Bone marrow (tissue), 2 donors: ENCODE results near the gene SIPA1L3.
"Not testable (repeated sequence)": the region's sequence is repeated elsewhere in the genome, so short reads cannot be mapped to it uniquely, and the experiment has no call there.

ENCODE experiments used
- DNase-seq, 2 donors: peaks; one replicate each; lab custom pipeline; 2025; lab: John Stamatoyannopoulos, UW

Gene SIPA1L3

GRCh38 chr19:37906869-37907734 is at the start of gene SIPA1L3:
Gene SIPA1L3 (plus strand): TSS chr19:37907208. CDS start chr19:38081566, 174,358 bp downstream.
- DNase-seq: peak; percentile 80 to 92

GRCh38 chr19:37864501-37864900 is 42.5 kb upstream of the SIPA1L3 start:
- no peak for DNase-seq

GRCh38 chr19:37865930-37866329 is 41.1 kb upstream of the SIPA1L3 start:
- DNase-seq: not testable (repeated sequence)

GRCh38 chr19:37867831-37868230 is 39.2 kb upstream of the SIPA1L3 start:
- DNase-seq: no peak

- no peak for DNase-seq
Measured at GRCh38 chr19:37869766-37870340, 37.2 kb upstream of the SIPA1L3 start.

- DNase-seq: no peak
Measured at GRCh38 chr19:37872383-37872782, 34.6 kb upstream of the SIPA1L3 start.

GRCh38 chr19:37874784-37875183 is 32.2 kb upstream of the SIPA1L3 start:
- no peak for DNase-seq

GRCh38 chr19:37876032-37876431 is 31.0 kb upstream of the SIPA1L3 start:
- no peak for DNase-seq

GRCh38 chr19:37877147-37877546 is 29.9 kb upstream of the SIPA1L3 start:
- no peak for DNase-seq

GRCh38 chr19:37885392-37885791 is 21.6 kb upstream of the SIPA1L3 start:
- no peak for DNase-seq

GRCh38 chr19:37886571-37886970 is 20.4 kb upstream of the SIPA1L3 start:
- no peak for DNase-seq

GRCh38 chr19:37893845-37894575 is 13.0 kb upstream of the SIPA1L3 start:
- DNase-seq: no peak

- DNase-seq: no peak
Measured at GRCh38 chr19:37896180-37896579, 10.8 kb upstream of the SIPA1L3 start.

GRCh38 chr19:37899453-37899852 is 7.6 kb upstream of the SIPA1L3 start:
- DNase-seq: no peak

- no peak for DNase-seq
Measured at GRCh38 chr19:37899966-37900365, 7.0 kb upstream of the SIPA1L3 start.

- peak; percentile 10 to 42 for DNase-seq
Measured at GRCh38 chr19:37902668-37903067, 4.3 kb upstream of the SIPA1L3 start.

- DNase-seq: no peak
Measured at GRCh38 chr19:37903096-37903495, 3.9 kb upstream of the SIPA1L3 start.

GRCh38 chr19:37905946-37906868 is 801 bp upstream of the SIPA1L3 start, which contains the start of gene WDR87:
Gene WDR87 (minus strand): TSS chr19:37906594. CDS start chr19:37898239, 8,355 bp downstream.
- no peak for DNase-seq

- no peak for DNase-seq
Measured at GRCh38 chr19:37907735-37908455, 887 bp downstream of the SIPA1L3 start.

- DNase-seq: no peak
Measured at GRCh38 chr19:37909661-37910199, 2.7 kb downstream of the SIPA1L3 start.

- DNase-seq: peak in 1 of 2 donors; percentile 55
Measured at GRCh38 chr19:37914908-37915307, 7.9 kb downstream of the SIPA1L3 start.
